Uterus (tissue), 2 donors: ENCODE data around the gene NDUFA12.

Source experiments
- POLR2A ChIP-seq, 2 donors: fragments of 450-650 bp; IDR thresholded peaks; one replicate each; pipeline ENCODE4 v1.6.1; 2016; ENCODE audit warnings: antibody characterized with exemption in 2 of 2, mild to moderate bottlenecking in 1 of 2, moderate library complexity in 1 of 2
- TF ChIP-seq, protein P1 (sequence below), 4 experiments: fragments of 200-600 bp in 2 of 4; fragments of 450-650 bp in 2 of 4; sonication (generic) in 2 of 4; IDR thresholded peaks; one replicate each; pipeline ENCODE4 v1.5.1; 2016 to 2019; ENCODE audit warnings: antibody characterized with exemption in 4 of 4, mild to moderate bottlenecking in 2 of 4, moderate library complexity in 1 of 4

DNA sequence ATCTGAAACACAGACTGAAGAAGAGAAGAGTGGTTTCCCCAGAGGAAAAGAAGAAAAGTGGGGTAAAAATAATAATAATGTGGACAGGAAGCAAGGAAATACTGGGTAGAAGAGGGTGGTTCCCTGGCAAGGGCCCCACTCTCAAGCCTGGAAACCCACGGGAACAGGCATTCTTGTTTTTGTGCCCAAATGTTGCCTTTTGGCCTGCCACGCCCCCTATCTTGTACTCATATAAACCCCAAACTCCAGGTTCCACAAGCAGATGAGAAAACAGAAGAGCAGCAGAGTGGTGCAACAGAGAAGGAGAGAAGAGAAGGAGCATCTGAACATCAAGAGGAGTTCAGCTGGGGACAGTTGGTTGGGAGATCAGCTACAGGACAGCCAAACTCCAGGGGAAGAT is 51.2 kb downstream of the NDUFA12 start:
- TF ChIP-seq POLR2A (IDR thresholded peaks at IDR 0.05): no peak
- TF ChIP-seq, protein P1, sequence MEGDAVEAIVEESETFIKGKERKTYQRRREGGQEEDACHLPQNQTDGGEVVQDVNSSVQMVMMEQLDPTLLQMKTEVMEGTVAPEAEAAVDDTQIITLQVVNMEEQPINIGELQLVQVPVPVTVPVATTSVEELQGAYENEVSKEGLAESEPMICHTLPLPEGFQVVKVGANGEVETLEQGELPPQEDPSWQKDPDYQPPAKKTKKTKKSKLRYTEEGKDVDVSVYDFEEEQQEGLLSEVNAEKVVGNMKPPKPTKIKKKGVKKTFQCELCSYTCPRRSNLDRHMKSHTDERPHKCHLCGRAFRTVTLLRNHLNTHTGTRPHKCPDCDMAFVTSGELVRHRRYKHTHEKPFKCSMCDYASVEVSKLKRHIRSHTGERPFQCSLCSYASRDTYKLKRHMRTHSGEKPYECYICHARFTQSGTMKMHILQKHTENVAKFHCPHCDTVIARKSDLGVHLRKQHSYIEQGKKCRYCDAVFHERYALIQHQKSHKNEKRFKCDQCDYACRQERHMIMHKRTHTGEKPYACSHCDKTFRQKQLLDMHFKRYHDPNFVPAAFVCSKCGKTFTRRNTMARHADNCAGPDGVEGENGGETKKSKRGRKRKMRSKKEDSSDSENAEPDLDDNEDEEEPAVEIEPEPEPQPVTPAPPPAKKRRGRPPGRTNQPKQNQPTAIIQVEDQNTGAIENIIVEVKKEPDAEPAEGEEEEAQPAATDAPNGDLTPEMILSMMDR (IDR thresholded peaks at IDR 0.05): no peak
